ENCODE measurements around the gene ZCCHC24. TPM values are rescaled to one million over a fixed set of nuclear protein-coding genes. Genes with fewer than 3 reads are reported as not detected.

ZCCHC24 gene
- total RNA-seq, 1 donor from 2014 or later: 180 TPM

DNA sequence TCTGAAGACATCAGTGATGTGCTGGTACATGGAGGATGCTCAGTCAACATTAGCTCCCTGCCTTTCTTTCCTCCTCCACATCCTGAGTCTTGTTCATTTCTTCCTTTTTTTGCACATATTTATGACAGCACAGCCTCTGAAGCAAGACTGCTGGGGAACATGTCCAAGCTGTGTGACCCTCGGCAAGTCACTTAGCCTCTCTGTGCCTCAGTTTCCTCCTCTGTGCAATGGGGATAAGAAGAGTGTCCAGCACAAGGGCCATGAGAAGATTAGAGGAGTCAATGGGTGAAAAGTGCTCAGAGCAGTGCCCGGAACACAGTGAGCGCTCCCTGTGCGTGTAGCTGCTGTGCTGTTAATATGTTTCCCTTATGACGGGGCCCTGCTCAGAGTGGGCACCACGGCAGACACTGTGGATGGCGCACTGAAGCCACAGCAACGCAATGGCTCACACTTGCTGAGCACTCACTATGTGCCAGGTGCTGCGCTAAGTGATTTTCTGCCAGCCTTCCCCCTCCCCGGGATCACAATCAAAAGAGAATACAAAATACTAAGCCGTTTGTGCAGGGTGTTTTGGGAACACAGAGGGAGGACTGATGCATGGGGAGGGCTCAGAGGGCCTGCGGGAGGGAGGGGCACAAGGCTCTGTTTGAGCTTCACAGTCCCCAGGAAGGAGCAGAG is 28.7 kb downstream of the ZCCHC24 start:
- no peak overlapping the region for H3K4me3 ChIP-seq
- H3K36me3 ChIP-seq: peaks cover 22 to 32% of the 10 kb centered on the region in 2 donors
- intact Hi-C loops (cut with DNase I): no loop called here
- peaks cover 10 to 39% of the 10 kb centered on the region in 2 donors for H3K4me1 ChIP-seq
- H3K9me3 ChIP-seq: no peaks in the 10 kb centered on the region
- DNase-seq (ENCODE audit: low spot score in 2 of 2): no peak
- H3K27ac ChIP-seq: no peak overlapping the region
- TF ChIP-seq, protein P1, sequence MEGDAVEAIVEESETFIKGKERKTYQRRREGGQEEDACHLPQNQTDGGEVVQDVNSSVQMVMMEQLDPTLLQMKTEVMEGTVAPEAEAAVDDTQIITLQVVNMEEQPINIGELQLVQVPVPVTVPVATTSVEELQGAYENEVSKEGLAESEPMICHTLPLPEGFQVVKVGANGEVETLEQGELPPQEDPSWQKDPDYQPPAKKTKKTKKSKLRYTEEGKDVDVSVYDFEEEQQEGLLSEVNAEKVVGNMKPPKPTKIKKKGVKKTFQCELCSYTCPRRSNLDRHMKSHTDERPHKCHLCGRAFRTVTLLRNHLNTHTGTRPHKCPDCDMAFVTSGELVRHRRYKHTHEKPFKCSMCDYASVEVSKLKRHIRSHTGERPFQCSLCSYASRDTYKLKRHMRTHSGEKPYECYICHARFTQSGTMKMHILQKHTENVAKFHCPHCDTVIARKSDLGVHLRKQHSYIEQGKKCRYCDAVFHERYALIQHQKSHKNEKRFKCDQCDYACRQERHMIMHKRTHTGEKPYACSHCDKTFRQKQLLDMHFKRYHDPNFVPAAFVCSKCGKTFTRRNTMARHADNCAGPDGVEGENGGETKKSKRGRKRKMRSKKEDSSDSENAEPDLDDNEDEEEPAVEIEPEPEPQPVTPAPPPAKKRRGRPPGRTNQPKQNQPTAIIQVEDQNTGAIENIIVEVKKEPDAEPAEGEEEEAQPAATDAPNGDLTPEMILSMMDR (IDR thresholded peaks at IDR 0.05): no peak
- H3K27me3 ChIP-seq: no peaks in the 10 kb centered on the region

- DNase-seq (ENCODE audit: low spot score in 2 of 2): no peak
- no peaks in the 10 kb centered on the region for H3K9me3 ChIP-seq
- TF ChIP-seq, protein P1 (IDR thresholded peaks at IDR 0.05): no peak
- intact Hi-C loops (cut with DNase I): no loop called here
- peaks cover 13 to 32% of the 10 kb centered on the region in 2 donors for H3K4me1 ChIP-seq
- no peak overlapping the region for H3K4me3 ChIP-seq
- no peaks in the 10 kb centered on the region for H3K27me3 ChIP-seq
- peaks cover 22 to 32% of the 10 kb centered on the region in 2 donors for H3K36me3 ChIP-seq
- no peak overlapping the region for H3K27ac ChIP-seq
Measured at GRCh38 chr10:79415736-79416577, 29.5 kb downstream of the ZCCHC24 start.

DNA sequence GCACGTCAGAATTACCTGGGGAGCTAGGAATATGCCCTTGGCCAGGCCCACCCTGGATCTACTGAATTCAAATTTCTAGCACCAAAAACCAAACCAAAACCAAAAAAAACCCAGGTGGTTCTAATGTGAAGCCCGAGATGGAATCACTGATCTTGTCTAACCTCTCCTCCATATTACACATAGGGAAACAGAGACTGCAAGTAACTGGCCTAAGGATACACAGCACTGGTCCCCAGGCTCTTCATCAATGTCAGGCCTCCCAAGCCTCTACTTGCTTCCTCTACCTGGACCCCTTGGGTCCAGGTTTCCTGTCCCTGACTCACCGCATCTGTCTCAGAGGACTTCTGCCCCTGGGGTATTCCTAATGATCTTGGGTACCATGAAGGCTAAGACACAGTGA is 30.7 kb downstream of the ZCCHC24 start:
- Histone ChIP-seq H3K4me1 (peaks cover 9 to 20% of the 10 kb centered on the region in 2 donors), H3K36me3 (peaks cover 22 to 32% of the 10 kb centered on the region in 2 donors), H3K9me3 (no peaks in the 10 kb centered on the region), H3K4me3 (no peak overlapping the region), H3K27ac (no peak overlapping the region), H3K27me3 (no peaks in the 10 kb centered on the region)
- no peak for DNase-seq (ENCODE audit: low spot score in 2 of 2)
- TF ChIP-seq, protein P1 (IDR thresholded peaks at IDR 0.05): no peak
- intact Hi-C loops (cut with DNase I): no loop called here

- DNase-seq (ENCODE audit: low spot score in 2 of 2): no peak
- TF ChIP-seq, protein P1 (IDR thresholded peaks at IDR 0.05): no peak
- Histone ChIP-seq H3K27me3 (no peaks in the 10 kb centered on the region), H3K4me3 (no peak overlapping the region), H3K27ac (no peak overlapping the region), H3K36me3 (peaks cover 11 to 20% of the 10 kb centered on the region in 2 donors), H3K9me3 (no peaks in the 10 kb centered on the region), H3K4me1 (peaks cover 17 to 29% of the 10 kb centered on the region in 2 donors)
- intact Hi-C loops (cut with DNase I): no loop called here
Measured at GRCh38 chr10:79413196-79413595, 32.2 kb downstream of the ZCCHC24 start.

DNA sequence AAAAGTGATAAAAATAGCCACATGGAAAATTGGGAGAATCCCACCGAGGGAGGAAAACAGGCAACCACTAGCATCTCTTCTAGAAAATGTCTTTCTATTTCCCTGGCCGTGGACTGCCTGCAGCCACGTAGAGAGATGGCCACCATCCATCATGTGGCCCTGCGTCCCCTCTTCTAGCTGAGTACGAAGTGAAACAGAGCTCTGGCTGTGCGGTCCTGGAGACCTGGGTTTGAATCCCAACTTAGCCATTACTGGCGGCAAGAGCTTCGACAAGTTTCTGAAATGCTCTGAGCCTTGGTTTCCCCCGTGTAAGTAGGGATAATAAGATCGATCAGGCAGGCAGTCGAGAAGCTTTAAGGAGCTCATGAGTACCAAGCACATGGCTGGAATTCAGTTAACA is 32.9 kb downstream of the ZCCHC24 start:
- peaks cover 7 to 15% of the 10 kb centered on the region in 2 donors for H3K36me3 ChIP-seq
- H3K9me3 ChIP-seq: no peaks in the 10 kb centered on the region
- H3K27ac ChIP-seq: no peak overlapping the region
- H3K4me3 ChIP-seq: no peak overlapping the region
- intact Hi-C loops (cut with DNase I): no loop called here
- TF ChIP-seq, protein P1 (IDR thresholded peaks at IDR 0.05): no peak
- no peak for DNase-seq (ENCODE audit: low spot score in 2 of 2)
- no peaks in the 10 kb centered on the region for H3K27me3 ChIP-seq
- peaks cover 21 to 35% of the 10 kb centered on the region in 2 donors for H3K4me1 ChIP-seq

All from ascending aorta (tissue), 2 donors.